OCI-LY7 (cell line): ENCODE measurements around the gene SLC16A13. TPM values are rescaled to one million over a fixed set of nuclear protein-coding genes. Genes with fewer than 3 reads are reported as not detected.

ENCODE experiments used
- BruUV-seq: library from RNA; stranded (reverse); fragments of 400-500 nt; replicated peaks from 2 replicates; lab custom pipeline; 2021; lab: Mats Ljungman, UMichigan
- CTCF ChIA-PET: fragments of 300-600 bp; sonication (Branson Sonifier 250); formaldehyde crosslinking; loops from one replicate; lab custom pipeline; 2022; ENCODE audit warnings: antibody characterized with exemption; ENCODE audit not compliant: unreplicated experiment; lab: Charles Lee
- POLR2A ChIA-PET: fragments of 300-600 bp; sonication (Branson Sonifier 250); formaldehyde crosslinking; loops from one replicate; lab custom pipeline; 2022; ENCODE audit warnings: antibody characterized with exemption; lab: Charles Lee
- DNase-seq: peaks from one replicate; pipeline ENCODE4 v3.0.0-alpha.2; 2015; ENCODE audit warnings: low spot score
- H2AFZ ChIP-seq: fragments of 200-600 bp; sonication (generic), shearing (Covaris generic); 2 replicates; pipeline ENCODE4 v1.6.1; 2014; ENCODE audit warnings: mild to moderate bottlenecking, antibody characterized with exemption, low read length, moderate library complexity
- H3K27ac ChIP-seq: fragments of 200-600 bp; sonication (generic); 2 replicates; pipeline ENCODE4 v1.5.1; 2014; ENCODE audit warnings: mixed run types, low read depth, mild to moderate bottlenecking, moderate library complexity, low read length, inconsistent platforms; ENCODE audit not compliant: poor library complexity, severe bottlenecking
- H3K36me3 ChIP-seq: fragments of 200-600 bp; sonication (generic); 2 replicates; pipeline ENCODE4 v1.6.1; 2014; ENCODE audit warnings: mild to moderate bottlenecking, antibody characterized with exemption, low read length, moderate library complexity, mixed read lengths; ENCODE audit not compliant: insufficient read depth
- H3K4me1 ChIP-seq: fragments of 200-600 bp; sonication (generic); 2 replicates; pipeline ENCODE4 v1.5.1; 2014; ENCODE audit warnings: mild to moderate bottlenecking, low read length; ENCODE audit not compliant: insufficient read depth, poor library complexity, severe bottlenecking
- H3K4me2 ChIP-seq: fragments of 200-600 bp; sonication (generic); 2 replicates; pipeline ENCODE4 v1.6.1; 2014; ENCODE audit warnings: mild to moderate bottlenecking, low read length
- H3K4me3 ChIP-seq: fragments of 200-600 bp; sonication (generic); 2 replicates; pipeline ENCODE4 v1.5.1; 2014; ENCODE audit warnings: mild to moderate bottlenecking, low read depth, low read length; ENCODE audit not compliant: poor library complexity, severe bottlenecking
- H3K79me2 ChIP-seq: fragments of 200-600 bp; sonication (generic); 2 replicates; pipeline ENCODE4 v1.6.1; 2016; ENCODE audit warnings: low read depth, mild to moderate bottlenecking, low read length, moderate library complexity, mixed read lengths; ENCODE audit not compliant: insufficient read depth
- H3K9me2 ChIP-seq: fragments of 200-600 bp; sonication (generic); 2 replicates; pipeline ENCODE4 v1.6.1; 2016; ENCODE audit warnings: mild to moderate bottlenecking, low read length, mixed read lengths; ENCODE audit not compliant: insufficient read depth
- H3K9me3 ChIP-seq: fragments of 200-600 bp; sonication (generic); 2 replicates; pipeline ENCODE4 v1.6.1; 2014; ENCODE audit warnings: mild to moderate bottlenecking, mixed run types, low read length, mixed read lengths
- H4K20me1 ChIP-seq: fragments of 200-600 bp; sonication (generic); 2 replicates; pipeline ENCODE4 v1.6.1; 2014; ENCODE audit warnings: mild to moderate bottlenecking, antibody characterized with exemption, low read length, moderate library complexity, mixed read lengths; ENCODE audit not compliant: insufficient read depth
- EZH2phosphoT487 ChIP-seq: fragments of 200-600 bp; sonication (generic); IDR thresholded peaks from 2 replicates; pipeline ENCODE4 v1.6.1; 2018; ENCODE audit warnings: low read depth, borderline replicate concordance, mild to moderate bottlenecking, mixed run types, antibody characterized with exemption, low read length, moderate library complexity, mixed read lengths
- intact Hi-C: fragments of 100-400 bp; cut with micrococcal nuclease; formaldehyde crosslinking; loops from one replicate; pipeline ENCODE4 v1.10.0; 2022; ENCODE audit not compliant: unreplicated experiment
- total RNA-seq, 2 experiments: library from RNA; depleted of rRNA in 1 of 2; stranded (reverse); fragments of >200 nt in 1 of 2; shearing (Covaris generic) in 1 of 2; gene quantifications; 2 replicates each; pipeline ENCODE4 v1.2.3, GENCODE V29; 2014 to 2022
- TF ChIP-seq, protein P1 (sequence below): fragments of 200-600 bp; sonication (generic); conservative IDR thresholded peaks from 2 replicates; pipeline ENCODE4 v1.5.1; 2014; ENCODE audit warnings: mild to moderate bottlenecking, antibody characterized with exemption, low read length, moderate library complexity, mixed read lengths

The SLC16A13 gene
- total RNA-seq, 2 experiments from 2014 or later, result 2.8 to 22.5 TPM

- Histone ChIP-seq H2AFZ (no peak overlapping the region), H3K4me3 (no peak overlapping the region), H3K4me2 (no peak overlapping the region), H3K36me3 (peaks cover 13% of the 10 kb centered on the region; the same call in 1 of the 2 replicates), H3K4me1 (peaks cover 13% of the 10 kb centered on the region), H3K79me2 (no peaks in the 10 kb centered on the region), H3K9me2 (no peaks in the 10 kb centered on the region), H3K27ac (no peak overlapping the region), H3K9me3 (no peaks in the 10 kb centered on the region), H4K20me1 (no peaks in the 10 kb centered on the region)
- no peak for TF ChIP-seq EZH2phosphoT487
- TF ChIP-seq, protein P1, sequence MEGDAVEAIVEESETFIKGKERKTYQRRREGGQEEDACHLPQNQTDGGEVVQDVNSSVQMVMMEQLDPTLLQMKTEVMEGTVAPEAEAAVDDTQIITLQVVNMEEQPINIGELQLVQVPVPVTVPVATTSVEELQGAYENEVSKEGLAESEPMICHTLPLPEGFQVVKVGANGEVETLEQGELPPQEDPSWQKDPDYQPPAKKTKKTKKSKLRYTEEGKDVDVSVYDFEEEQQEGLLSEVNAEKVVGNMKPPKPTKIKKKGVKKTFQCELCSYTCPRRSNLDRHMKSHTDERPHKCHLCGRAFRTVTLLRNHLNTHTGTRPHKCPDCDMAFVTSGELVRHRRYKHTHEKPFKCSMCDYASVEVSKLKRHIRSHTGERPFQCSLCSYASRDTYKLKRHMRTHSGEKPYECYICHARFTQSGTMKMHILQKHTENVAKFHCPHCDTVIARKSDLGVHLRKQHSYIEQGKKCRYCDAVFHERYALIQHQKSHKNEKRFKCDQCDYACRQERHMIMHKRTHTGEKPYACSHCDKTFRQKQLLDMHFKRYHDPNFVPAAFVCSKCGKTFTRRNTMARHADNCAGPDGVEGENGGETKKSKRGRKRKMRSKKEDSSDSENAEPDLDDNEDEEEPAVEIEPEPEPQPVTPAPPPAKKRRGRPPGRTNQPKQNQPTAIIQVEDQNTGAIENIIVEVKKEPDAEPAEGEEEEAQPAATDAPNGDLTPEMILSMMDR, result no peak
- intact Hi-C loops, result loop anchor here (5.0 kb wide), 1 partner anchor 109 kb away; no protein-coding TSS in a partner anchor
- no peak for DNase-seq
- BruUV-seq, result no TSS peak
- CTCF ChIA-PET, result interaction anchor here (0.6 to 0.8 kb wide), 2 partner anchors 15 to 178 kb away, joined by 3 read pairs; partner anchors contain the start of gene SLC16A13
- POLR2A ChIA-PET, result interaction anchor here (1.1 kb wide), 1 partner anchor 14 kb away, joined by 4 read pairs; the partner anchor contains the start of gene SLC16A13
These were observed 14.7 kb upstream of the SLC16A13 start for GRCh38 chr17:7020894-7021664.

DNA sequence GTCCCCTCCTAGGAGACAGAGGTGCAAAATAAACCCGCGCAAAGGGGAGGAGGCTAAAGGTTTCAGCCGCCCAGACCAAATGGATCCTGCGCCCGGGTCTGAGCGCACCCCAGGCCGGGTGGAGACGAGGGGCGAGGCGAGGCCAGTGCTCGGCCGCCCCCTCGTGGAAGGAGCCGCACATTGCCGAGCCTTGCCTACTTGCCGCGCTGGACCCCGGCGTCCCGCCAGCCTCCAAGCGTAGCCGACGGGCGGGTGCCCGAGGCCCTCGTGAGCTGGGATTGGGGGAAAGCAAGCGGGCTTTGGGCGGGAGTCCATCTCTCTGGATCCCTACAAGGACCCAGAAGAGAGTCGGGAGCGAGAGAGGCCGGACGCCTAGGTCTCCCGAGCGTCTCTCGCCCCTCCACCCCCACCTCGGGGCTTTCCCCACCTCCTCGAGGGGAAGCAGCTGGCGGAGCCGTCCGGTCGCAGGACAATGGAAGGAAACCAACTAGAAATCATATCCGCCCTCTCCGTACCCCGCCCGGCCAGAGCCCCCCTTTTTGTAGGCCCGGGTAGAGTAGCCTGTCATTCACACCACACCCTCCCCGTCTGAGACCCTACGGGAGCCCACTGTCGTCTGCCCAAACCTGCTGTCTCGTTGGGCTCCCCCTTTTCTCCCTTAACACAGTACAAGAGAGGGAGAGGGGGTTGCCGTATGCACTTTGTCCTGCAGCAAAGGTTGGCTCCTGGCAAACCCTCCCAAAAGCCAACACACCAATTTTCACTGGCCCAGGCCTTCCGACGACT is 13.6 kb upstream of the SLC16A13 start:
- Histone ChIP-seq H3K4me1 (peaks cover 10% of the 10 kb centered on the region), H3K9me3 (no peaks in the 10 kb centered on the region), H4K20me1 (no peaks in the 10 kb centered on the region), H3K4me3 (peak overlapping the region; percentile 8), H3K79me2 (no peaks in the 10 kb centered on the region), H2AFZ (peak overlapping the region; percentile 43; the same call in 1 of the 2 replicates), H3K4me2 (peak overlapping the region; percentile 22), H3K9me2 (no peaks in the 10 kb centered on the region), H3K36me3 (peaks cover 6% of the 10 kb centered on the region; the same call in 1 of the 2 replicates), H3K27ac (no peak overlapping the region)
- TF ChIP-seq, protein P1, result peak; percentile 86
- no peak for TF ChIP-seq EZH2phosphoT487
- CTCF ChIA-PET, result interaction anchor here (0.6 to 0.8 kb wide), 3 partner anchors 14 to 235 kb away, joined by 3 to 4 read pairs (median 3); partner anchors contain the start of gene SLC16A13
- DNase-seq, result peak; percentile 77
- POLR2A ChIA-PET, result interaction anchor here (1.1 kb wide), 1 partner anchor 13 kb away, joined by 4 read pairs; the partner anchor contains the start of gene SLC16A13
- intact Hi-C loops, result loop anchor here (5.0 kb wide), 1 partner anchor 110 kb away; no protein-coding TSS in a partner anchor
- no TSS peak for BruUV-seq
